ENCODE data around the gene MMP3. TPM values are rescaled to one million over a fixed set of nuclear protein-coding genes. Genes with fewer than 3 reads are reported as not detected.

The MMP3 gene
- total RNA-seq, 4 donors from 2014 or later = 0.48 to 4.8 (median 1.1) TPM

DNA sequence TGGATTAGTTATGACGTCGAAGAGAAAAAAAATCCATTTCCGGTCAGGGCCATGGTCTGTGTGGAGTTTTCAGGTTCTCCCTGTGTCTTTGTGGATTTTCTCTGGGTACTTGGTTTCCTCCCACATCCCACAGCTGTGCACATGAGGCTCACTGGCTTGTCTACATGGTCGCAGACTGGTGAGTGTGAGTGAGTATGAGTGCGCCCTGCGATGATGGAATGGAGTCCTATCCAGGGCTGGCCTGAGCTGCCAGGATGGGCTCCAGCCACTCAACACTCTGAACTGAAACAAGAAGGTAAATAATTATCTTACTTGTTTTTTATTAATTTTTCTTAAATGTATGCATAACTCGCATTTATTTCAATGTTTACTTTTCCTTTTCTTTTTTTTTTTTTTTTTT, 10.8 kb downstream of the MMP3 start:
- Histone ChIP-seq H3K27me3 (peaks cover 5% of the 10 kb centered on the region), H3K27ac (no peak overlapping the region), H3K4me1 (peaks cover 0 to 7% (median 0%) of the 10 kb centered on the region in 4 donors), H3K36me3 (no peaks in the 10 kb centered on the region), H3K9me3 (no peaks in the 10 kb centered on the region), H3K4me3 (no peak overlapping the region)
- DNase-seq = no peak
- intact Hi-C loops (cut with DNase I; ENCODE audit: low total_unique reads) = loop anchor here (5.0 kb wide), 1 partner anchor 1945 kb away; no protein-coding TSS in a partner anchor
- in situ Hi-C loops (cut with MboI; ENCODE audit: low pct_ligation_motif_present in 1 of 4, low pct_unique_long_range_greater_than_20kb in 1 of 4, low sequenced_read_pairs in 3 of 4) = no loop called here
- TF ChIP-seq POLR2A (IDR thresholded peaks at IDR 0.05) (no peak), POLR2AphosphoS5 (IDR thresholded peaks at IDR 0.05) (no peak), EP300 (IDR thresholded peaks at IDR 0.05; ENCODE audit: low read depth) (no peak)
- TF ChIP-seq, protein P1, sequence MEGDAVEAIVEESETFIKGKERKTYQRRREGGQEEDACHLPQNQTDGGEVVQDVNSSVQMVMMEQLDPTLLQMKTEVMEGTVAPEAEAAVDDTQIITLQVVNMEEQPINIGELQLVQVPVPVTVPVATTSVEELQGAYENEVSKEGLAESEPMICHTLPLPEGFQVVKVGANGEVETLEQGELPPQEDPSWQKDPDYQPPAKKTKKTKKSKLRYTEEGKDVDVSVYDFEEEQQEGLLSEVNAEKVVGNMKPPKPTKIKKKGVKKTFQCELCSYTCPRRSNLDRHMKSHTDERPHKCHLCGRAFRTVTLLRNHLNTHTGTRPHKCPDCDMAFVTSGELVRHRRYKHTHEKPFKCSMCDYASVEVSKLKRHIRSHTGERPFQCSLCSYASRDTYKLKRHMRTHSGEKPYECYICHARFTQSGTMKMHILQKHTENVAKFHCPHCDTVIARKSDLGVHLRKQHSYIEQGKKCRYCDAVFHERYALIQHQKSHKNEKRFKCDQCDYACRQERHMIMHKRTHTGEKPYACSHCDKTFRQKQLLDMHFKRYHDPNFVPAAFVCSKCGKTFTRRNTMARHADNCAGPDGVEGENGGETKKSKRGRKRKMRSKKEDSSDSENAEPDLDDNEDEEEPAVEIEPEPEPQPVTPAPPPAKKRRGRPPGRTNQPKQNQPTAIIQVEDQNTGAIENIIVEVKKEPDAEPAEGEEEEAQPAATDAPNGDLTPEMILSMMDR (IDR thresholded peaks at IDR 0.05) = no peak
- 86 to 89% methylated on average over 6 to 7 of the region's 7 CpGs for WGBS, 2 donors (ENCODE audit: low coverage in 1 of 2)

DNA sequence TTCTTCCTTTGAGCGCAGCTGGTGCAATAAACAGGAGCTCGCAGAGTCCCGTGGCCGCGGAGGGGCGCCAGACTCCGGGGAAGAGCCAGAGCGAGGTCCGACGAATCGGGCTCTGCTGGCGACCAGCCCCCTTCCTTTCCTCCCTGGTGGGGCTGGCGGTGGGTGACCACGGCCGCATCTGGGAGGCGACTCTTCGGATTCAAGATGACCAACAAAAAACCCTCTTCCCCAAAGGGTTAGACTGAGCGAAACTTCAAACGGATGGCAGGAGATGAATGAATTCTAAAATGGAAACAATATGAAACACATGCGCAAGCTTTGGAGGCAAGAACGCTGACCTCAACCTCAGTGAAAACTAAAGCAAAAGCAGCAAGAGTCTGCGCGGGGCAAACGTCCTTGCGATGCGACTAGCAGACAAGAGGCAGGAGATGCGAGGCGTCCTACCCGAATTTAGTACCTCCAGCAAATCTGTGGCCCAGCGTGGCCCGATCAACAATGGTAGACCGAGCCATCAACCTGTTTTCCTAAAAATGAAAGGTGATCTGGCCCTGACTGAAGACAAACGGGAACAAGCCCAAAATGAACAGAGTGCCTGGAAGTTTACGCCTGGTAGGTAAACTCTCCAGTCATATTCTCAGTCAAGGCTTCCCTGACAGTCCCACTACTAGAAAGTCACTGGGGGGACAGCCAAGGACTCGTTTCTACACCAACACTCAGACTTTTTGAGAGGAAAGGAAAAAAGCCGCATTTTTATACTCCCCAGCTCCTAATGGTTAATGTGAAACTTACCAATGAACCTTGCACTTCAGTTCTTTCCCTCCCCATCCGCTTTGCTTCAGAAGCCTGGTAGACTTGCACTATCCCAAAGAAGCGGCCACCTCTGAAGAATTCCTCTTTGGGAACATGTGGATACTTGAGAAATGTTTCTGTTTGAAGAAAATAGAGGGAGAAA, 11.6 kb downstream of the MMP3 start:
- Histone ChIP-seq H3K4me3 (peak overlapping the region in 2 of 4 donors; percentile 16 to 37), H3K9me3 (no peaks in the 10 kb centered on the region), H3K4me1 (peaks cover 0 to 7% (median 0%) of the 10 kb centered on the region in 4 donors), H3K27ac (peak overlapping the region in 1 of 4 donors; percentile 17), H3K27me3 (peaks cover 5% of the 10 kb centered on the region), H3K36me3 (no peaks in the 10 kb centered on the region)
- DNase-seq = peak; percentile 51
- intact Hi-C loops (cut with DNase I; ENCODE audit: low total_unique reads) = loop anchor here (5.0 kb wide), 1 partner anchor 1946 kb away; no protein-coding TSS in a partner anchor
- in situ Hi-C loops (cut with MboI; ENCODE audit: low pct_ligation_motif_present in 1 of 4, low pct_unique_long_range_greater_than_20kb in 1 of 4, low sequenced_read_pairs in 3 of 4) = no loop called here
- no peak for TF ChIP-seq EP300 (IDR thresholded peaks at IDR 0.05; ENCODE audit: low read depth)
- TF ChIP-seq, protein P1 (IDR thresholded peaks at IDR 0.05) = peak; percentile 29 to 59 (median 46)
- WGBS, 2 donors (ENCODE audit: low coverage in 1 of 2) = 65 to 70% methylated on average over 11 to 38 of the region's 38 CpGs

DNA sequence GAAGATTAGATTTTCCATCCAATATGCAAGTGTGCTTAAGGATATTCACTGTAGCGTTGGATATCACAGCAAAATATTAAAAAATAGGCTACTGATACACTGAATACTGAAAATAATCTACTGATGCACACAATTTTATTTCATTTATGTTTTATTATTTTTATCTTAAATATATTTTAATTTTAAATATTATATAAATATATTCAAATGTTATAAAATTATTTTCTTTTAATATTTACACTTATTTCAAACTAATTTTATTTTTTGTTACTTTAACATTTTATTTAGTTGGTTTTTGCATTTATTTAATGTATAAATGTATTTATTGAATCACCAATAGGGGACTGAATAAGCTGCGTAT, 12.3 kb downstream of the MMP3 start:
- intact Hi-C loops (cut with DNase I; ENCODE audit: low total_unique reads) (loop anchor here (5.0 kb wide), 1 partner anchor 1946 kb away; no protein-coding TSS in a partner anchor), in situ Hi-C loops (cut with MboI; ENCODE audit: low pct_ligation_motif_present in 1 of 4, low pct_unique_long_range_greater_than_20kb in 1 of 4, low sequenced_read_pairs in 3 of 4) (no loop called here)
- Histone ChIP-seq H3K4me3 (no peak overlapping the region), H3K27me3 (peaks cover 5% of the 10 kb centered on the region), H3K27ac (no peak overlapping the region), H3K4me1 (peaks cover 0 to 7% (median 0%) of the 10 kb centered on the region in 4 donors), H3K36me3 (no peaks in the 10 kb centered on the region), H3K9me3 (no peaks in the 10 kb centered on the region)
- TF ChIP-seq POLR2A (IDR thresholded peaks at IDR 0.05) = no peak
- no peak for TF ChIP-seq POLR2AphosphoS5 (IDR thresholded peaks at IDR 0.05)
- TF ChIP-seq, protein P1 (IDR thresholded peaks at IDR 0.05) = no peak
- no peak for TF ChIP-seq EP300 (IDR thresholded peaks at IDR 0.05; ENCODE audit: low read depth)
- WGBS, 2 donors (ENCODE audit: low coverage in 1 of 2) = 71 to 76% methylated on average over 1 to 2 of the region's 2 CpGs
- no peak for DNase-seq

DNA sequence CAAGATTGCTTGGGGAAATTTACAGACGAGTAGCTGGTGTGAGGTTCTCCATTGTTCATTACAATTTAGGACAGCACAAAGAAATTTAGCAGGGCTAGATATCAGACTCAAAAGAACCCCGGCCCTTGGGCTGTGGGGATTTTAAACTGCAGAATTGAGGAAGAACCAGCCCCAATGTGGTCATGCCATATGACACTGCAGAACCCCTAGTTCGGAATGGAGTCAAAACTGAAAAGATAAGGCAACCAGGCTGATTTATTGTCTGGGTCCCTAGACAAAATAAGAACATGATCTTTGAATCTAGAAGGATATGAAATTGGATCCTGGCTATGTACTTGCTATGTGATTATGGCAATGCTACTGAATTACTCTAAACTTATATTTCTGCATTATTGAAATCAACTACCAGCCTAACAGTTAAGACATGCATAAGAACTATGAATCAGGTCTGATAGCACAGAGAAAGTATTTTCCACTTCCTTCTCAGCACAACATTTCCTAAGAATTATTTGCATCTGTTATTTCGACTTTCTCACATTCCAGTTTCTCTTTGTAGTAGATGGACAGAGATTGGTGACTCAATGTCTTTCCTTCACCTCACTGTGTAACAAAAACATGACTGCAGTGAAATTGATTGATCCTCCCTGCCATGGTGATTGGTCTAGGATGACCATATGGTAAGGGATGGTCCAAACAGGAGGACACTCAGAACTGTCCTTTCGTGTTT, 13.2 kb downstream of the MMP3 start:
- in situ Hi-C loops (cut with MboI; ENCODE audit: low pct_ligation_motif_present in 1 of 4, low pct_unique_long_range_greater_than_20kb in 1 of 4, low sequenced_read_pairs in 3 of 4) (no loop called here), intact Hi-C loops (cut with DNase I; ENCODE audit: low total_unique reads) (loop anchor here (5.0 kb wide), 1 partner anchor 1947 kb away; no protein-coding TSS in a partner anchor)
- Histone ChIP-seq H3K4me1 (no peaks in the 10 kb centered on the region), H3K9me3 (no peaks in the 10 kb centered on the region), H3K27me3 (peaks cover 5% of the 10 kb centered on the region), H3K36me3 (no peaks in the 10 kb centered on the region), H3K27ac (no peak overlapping the region), H3K4me3 (no peak overlapping the region)
- 56 to 74% methylated on average over 2 to 5 of the region's 5 CpGs for WGBS, 2 donors (ENCODE audit: low coverage in 1 of 2)
- DNase-seq = no peak
- TF ChIP-seq, protein P1 (IDR thresholded peaks at IDR 0.05) = no peak
- TF ChIP-seq EP300 (IDR thresholded peaks at IDR 0.05; ENCODE audit: low read depth) = no peak
- TF ChIP-seq POLR2AphosphoS5 (IDR thresholded peaks at IDR 0.05) = no peak
- no peak for TF ChIP-seq POLR2A (IDR thresholded peaks at IDR 0.05)

Data from transverse colon (tissue), 4 donors.